Fibroblast of lung (primary cell): ENCODE data around the gene KIAA0753.

ENCODE experiments used
- CTCF ChIP-seq, 2 donors: IDR thresholded peaks in 1 of 2; conservative IDR thresholded peaks in 1 of 2; 1 replicate in 1 of 2; 2 replicates in 1 of 2; pipeline ENCODE4 v1.5.1; 2011 to 2012; ENCODE audit warnings: low read length in 2 of 2, control low read depth in 1 of 2, inconsistent platforms in 1 of 2, low read depth in 1 of 2, mild to moderate bottlenecking in 1 of 2
- EZH2 ChIP-seq: IDR thresholded peaks from 2 replicates; pipeline ENCODE4 v1.5.1; 2012; ENCODE audit warnings: low read length, control low read depth, mild to moderate bottlenecking; ENCODE audit errors: missing control alignments

- TF ChIP-seq CTCF (conservative IDR thresholded peaks at IDR 0.05 in 1 of 2, IDR thresholded peaks at IDR 0.05 in 1 of 2; ENCODE audit: low read depth in 1 of 2, low read length in 2 of 2) (no peak), EZH2 (no peak)
Measured at GRCh38 chr17:6568184-6568758, 72.2 kb downstream of the KIAA0753 start.
